NCI-H345 treated with DMSO at 0.1 percent for 48 hours (cell line): ENCODE results near the gene SPINT1.
"Not testable (repeated sequence)": the region's sequence is repeated elsewhere in the genome, so short reads cannot be mapped to it uniquely, and the experiment has no call there.

Experiments
- DNase-seq: peaks from one replicate; lab custom pipeline; 2025; ENCODE audit not compliant: unreplicated experiment; lab: John Stamatoyannopoulos, UW

Gene SPINT1

GRCh38 chr15:40857601-40858341 lies 13.9 kb downstream of the SPINT1 start:
- DNase-seq: no peak

DNA sequence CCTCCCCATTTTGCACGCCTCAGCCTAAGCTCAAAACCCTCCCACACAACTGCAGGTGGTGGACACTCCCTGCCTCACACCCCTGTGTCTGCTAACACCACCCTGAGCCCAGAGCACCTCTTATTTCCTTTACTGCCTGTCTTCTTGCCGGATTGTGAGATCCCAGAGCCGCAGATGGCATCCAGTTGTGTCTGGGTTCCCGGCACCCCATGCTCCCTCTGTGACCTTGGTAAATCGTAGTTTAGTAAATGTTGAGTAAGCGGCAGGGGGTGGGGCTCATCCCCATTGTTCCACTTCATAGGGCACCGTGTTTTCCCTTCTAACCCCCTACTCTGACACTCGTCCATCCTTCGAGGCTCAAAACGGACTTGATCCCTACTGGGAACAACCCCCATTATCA lies 14.9 kb downstream of the SPINT1 start:
- DNase-seq: no peak

DNA sequence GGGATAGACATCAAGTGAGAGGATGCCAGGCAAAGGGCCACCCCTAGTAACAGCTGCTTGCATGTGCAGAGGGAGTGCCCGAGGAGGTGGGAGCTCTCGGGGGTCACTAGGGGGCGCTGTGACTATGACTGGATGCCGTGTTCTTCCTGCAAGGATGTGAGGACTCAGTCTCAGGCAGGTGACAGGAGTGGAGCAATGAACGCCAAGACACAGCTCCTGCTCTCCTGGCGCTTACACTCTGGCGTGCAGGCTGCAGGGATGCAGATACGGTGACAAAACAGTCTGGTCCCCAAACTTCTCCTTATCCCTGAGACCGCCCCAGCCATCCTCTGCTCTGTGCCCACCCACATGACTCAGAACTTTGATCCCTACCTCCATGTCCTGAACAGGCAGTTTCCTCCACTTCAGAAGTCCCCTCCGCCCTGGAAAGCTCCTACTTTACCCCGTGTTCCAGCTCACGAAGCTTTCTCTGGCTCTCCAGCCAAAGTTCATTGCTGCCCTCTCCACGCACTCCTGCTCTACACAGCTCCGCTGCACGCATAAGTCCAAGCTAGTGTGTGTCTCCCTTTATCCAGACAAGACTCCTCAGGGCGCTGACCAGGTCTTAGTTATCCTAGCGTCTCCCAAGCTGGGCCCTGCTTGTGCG lies 15.5 kb downstream of the SPINT1 start:
- peak; percentile 35 for DNase-seq

GRCh38 chr15:40861147-40861546 lies 17.3 kb downstream of the SPINT1 start:
- DNase-seq: not testable (repeated sequence)

DNA sequence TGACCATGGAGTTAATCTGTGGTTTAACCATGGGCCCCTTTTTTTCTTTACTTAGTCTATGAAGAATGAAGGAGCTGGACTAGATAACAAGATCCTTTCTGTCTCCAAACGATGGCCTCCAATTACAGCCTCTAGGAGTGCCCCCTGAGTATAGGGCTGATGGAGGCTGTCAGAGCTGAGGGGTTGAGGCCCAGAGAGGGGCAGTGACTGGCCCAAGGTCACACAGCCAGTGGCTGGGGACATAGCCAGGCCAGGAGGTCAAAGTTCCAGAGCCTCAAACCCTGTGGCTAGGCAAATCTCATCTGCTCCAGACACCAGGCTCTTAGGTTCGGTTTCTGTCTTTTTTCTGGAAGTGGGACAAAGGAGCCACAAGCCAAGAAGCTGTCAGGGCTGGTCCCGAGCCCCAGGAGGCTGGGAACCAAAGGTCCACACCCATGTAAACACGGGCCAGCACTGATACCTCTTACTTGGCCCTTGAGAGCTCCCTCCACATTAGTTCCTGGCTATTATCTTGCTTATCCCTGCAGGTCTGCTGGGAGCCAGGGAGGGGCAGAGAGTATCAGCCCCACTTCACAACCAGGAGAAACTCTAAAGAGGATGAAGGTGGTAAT lies 19.9 kb downstream of the SPINT1 start:
- no peak for DNase-seq

GRCh38 chr15:40867199-40867598 lies 23.4 kb downstream of the SPINT1 start:
- DNase-seq: no peak

GRCh38 chr15:40869686-40870085 lies 25.8 kb downstream of the SPINT1 start:
- DNase-seq: no peak

GRCh38 chr15:40870716-40871115 lies 26.9 kb downstream of the SPINT1 start:
- no peak for DNase-seq

DNA sequence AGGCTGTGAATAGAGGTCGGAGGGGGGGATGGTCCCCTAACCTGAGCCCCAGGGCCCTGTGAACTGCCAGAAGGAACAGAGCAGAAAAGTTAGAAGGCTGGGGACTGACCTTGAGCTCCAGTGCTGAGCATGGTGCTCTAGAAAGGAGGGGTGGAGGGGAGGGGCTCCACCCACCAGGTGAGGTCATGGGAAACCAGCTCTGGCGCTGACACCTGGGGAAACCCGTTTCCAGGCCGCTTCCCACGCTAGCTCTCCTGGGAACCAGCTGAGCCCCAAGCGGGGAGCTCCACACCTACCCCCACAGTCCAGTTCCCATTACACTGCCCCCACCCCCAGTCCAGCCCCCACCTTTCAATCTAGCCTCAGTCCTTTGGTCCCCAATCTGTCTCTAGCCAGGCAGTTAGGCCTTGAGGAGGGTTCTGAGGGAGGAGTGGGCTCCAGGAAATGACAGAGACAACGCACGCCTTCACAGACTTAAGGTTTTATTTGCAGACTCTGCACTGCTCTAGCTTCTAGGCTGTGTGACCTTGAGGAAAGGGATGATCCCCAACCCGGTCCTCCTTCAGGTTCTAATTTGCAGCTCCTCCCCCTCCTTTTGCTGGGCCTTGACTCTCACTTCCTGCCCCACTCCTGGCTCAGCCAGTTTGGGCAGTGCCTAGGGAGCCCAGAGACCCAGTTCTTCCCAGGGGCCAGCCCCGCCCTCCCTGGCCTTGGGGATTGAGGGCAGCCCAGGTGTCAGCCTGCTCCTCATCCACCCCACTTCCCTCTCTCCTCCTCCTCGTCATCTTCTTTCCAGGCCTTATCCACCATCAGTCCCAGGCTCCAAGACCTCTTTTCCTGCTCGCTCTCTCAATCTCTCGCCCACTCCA lies 28.1 kb downstream of the SPINT1 start:
- DNase-seq: no peak

- no peak for DNase-seq
These were observed 29.2 kb downstream of the SPINT1 start for GRCh38 chr15:40872791-40873693.

DNA sequence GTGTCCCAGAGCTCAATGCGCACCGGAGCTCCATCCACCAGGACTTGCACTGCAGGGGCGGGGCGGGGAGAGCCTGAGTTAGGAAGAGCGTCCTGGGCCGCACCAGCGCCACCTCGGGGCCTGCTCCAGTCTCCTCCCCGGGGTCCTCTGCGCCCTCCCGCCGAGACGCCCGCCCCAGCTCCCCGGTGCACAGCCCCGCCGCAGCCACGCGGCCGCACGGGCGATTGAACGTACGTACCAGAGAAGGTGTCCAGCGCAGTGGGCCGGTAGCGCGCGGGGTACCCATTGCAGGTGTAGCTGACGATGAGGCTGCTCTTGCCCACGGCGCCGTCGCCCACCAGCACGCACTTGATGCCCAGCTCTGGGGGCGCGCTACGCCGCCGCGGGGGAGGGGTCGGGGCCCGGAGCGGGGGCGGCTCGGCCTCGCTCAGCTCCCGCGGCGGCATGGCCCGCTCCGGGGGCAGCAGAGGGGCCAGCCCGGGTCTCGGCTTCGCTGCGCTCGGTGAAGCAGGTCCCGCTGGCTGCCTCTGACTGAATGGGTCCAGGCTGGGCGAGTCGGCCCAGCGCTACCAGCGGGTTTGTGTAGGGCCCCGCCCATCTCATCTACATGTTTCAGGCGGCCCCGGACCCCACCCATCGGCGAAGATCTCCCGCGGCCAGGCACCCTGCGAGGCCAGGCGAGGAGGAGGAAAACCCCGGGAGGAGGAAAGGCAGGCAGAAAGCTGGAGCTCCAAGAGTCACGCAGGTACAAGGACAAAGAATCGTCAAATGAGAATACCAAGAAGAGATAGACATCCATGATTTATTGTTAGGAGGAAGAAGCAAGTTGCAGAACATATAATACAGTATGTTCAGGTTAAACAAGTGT lies 30.1 kb downstream of the SPINT1 start, which contains the start of gene RHOV:
Gene RHOV, minus strand, starts transcription at position 541 of the 868 bp plus-strand sequence. Its CDS starts 95 bp downstream, at position 446.
- DNase-seq: no peak

- DNase-seq: no peak
These were observed 32.3 kb downstream of the SPINT1 start for GRCh38 chr15:40875991-40876730.

DNA sequence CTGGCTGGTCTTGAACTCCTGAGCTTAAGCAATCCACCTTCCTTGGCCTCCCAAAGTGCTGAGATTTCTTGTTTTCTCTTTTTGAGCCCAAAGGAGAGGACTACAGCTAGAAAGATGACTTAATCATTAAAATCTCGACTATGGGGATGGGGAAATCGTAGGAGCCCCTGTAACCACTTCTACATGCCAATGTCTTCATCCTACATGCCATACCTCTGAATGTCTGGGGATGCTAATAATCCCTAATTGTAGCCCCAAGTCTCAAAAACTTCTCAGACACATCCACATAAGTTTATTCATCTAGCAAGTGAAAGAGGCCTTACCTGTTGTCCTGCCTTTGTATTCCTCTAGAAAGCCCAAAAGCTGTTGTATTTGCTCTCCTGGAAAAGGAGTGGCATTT lies 33.8 kb downstream of the SPINT1 start:
- no peak for DNase-seq

DNA sequence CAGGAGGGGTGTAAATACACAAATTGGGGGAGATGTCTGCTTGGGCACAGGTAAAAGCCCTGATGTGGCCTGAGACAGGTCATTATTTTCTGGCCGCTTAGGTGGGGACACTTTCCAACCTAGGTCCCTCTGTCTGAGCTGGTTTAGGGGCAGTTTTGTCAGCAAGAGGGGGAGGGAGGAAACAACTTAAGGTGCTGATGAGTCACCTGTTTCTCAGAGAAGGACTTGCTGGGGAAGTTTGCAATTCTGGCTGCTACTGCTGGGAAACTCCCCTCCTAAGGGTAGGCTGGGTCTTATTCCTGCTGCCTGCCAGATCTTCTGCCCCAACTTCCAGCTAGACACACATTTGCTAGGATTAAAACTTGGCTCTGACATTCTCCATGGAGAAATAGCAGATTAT lies 34.9 kb downstream of the SPINT1 start:
- DNase-seq: no peak

DNA sequence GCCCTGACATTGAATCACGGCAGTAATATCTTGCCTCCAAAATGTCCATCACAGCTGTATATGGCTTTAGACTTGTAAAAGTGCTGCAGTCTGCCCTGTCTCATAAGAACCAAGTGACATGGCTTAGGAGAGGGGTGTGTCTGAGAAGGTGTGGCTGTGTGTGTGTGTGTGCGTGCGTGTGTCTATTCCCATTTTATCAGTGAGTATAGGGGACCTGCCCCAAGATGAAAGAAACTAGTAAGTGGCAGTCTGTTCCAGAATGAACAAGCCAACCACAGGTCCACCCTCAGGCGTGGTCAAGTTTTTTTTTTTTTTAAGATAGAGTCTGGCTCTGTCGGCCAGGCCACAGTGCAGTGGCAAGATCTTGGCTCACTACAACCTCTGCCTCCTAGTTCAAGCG lies 35.8 kb downstream of the SPINT1 start:
- DNase-seq: no peak

- no peak for DNase-seq
These were observed 37.5 kb downstream of the SPINT1 start for GRCh38 chr15:40881351-40881750.

GRCh38 chr15:40886586-40886985 lies 42.7 kb downstream of the SPINT1 start:
- no peak for DNase-seq

- no peak for DNase-seq
These were observed 45.3 kb downstream of the SPINT1 start for GRCh38 chr15:40889112-40889511.

DNA sequence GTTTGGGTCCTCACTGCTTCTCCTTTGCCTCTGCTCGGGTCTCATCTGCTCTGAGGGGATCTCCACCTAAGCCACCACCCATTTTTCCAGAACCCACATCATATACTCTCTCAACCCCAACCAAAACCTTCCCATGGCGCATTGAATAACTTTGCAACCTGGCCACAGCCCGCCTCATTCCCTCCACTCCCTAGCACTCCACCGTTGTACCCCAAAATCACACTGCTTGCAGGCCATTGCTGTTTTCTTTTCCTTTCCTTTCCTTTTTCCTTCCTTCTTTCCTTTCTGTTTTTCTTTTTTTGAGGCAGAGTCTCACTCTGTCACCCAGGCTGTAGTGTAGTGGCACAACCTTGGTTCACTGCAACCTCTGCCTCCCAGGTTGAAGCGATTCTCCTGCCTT lies 47.3 kb downstream of the SPINT1 start:
- no peak for DNase-seq
